Stimulated activated CD4-positive, alpha-beta T cell treated with anti-CD3 and anti-CD28 coated beads, Interleukin-4, amount 100 ng/mL, for 4 hours (primary cell): ENCODE measurements around the gene SNRPN.
"Not testable (repeated sequence)": the region's sequence is repeated elsewhere in the genome, so short reads cannot be mapped to it uniquely, and the experiment has no call there.

ENCODE experiments used
- DNase-seq, 2 experiments: peaks; one replicate each; pipeline ENCODE4 v3.0.0-alpha.2; 2020

The SNRPN gene

GRCh38 chr15:24954783-24955530 is at the start of gene SNRPN, which contains the start of gene SNURF:
SNRPN (plus strand) TSS chr15:24954987; CDS start chr15:24974454, 19,467 bp downstream.
SNURF (plus strand) TSS chr15:24954987; CDS start chr15:24955049, 62 bp downstream.
- DNase-seq, result peak; percentile 56 to 65

DNA sequence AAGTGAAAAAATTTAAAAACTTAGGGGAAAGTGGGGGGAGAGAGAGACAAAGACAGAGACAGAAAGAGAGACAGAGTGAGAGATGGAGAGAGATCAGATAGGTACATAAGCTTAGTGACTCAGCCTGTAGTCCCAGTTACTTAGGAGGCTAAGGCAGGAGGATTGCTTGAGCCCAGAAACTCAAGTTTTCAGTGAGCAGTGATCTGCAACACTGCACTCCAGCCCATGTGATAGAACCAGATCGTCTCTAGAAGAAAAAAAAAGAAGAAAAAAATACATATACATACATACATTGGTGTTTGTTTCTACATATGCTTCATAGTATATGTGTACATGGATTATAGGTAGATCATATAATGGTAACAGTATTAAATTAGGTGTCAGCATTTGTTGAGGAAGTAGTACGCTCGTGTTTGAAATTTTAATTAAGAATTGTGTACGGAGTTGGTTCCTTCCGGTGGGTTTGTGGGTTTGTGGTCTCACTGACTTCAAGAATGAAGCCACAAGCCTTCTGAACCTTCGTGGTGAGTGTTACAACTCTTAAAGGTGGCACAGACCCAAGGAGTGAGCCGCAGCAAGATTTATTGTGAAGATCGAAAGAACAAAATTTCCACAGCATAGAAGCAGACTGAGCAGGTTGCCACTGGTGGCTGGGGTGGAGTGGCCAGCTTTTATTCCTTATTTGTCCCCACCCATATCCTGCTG is 38.3 kb upstream of the SNRPN start:
- DNase-seq, result no peak

DNA sequence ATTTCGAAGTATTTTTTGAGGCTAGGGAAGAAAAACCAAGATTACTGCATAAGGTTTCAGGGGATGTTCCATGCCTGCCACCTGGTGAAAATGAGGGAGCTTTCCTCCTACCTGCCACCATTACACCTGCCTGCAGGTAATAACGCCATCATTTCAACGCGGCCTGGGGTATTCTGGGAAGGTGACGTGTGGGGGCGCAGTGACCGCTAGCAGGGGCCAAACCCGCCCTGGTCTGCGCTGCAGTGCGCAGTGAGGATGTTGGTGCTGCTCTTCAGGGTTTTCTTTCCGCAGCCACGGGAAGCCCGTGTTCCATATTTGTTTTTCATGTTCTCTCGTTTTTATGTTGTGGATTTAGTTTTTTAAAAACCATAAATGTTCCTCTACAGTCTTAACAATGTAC is 37.4 kb upstream of the SNRPN start:
- DNase-seq, result no peak

DNA sequence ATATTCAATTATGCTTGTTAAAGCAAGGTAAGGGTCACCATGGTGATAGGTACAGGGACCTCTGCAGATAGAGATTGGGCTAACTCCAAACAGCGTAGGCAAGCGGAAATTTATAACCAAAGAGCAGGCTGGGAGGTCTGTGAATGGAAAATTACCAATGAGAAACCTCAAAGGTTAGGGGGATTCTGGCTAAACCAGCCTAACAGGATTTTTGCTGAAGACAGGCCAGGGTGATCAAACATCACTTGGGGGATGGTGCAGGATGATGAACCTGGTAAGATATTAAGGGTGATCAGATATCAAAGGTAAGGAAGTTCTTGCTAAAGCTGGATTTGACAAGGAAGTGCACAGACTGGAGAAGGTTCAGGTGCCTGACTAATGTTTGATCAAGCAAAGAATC is 35.3 kb upstream of the SNRPN start:
- no peak for DNase-seq

- not testable (repeated sequence) for DNase-seq
These were observed 32.0 kb upstream of the SNRPN start for GRCh38 chr15:24922781-24923180.

DNA sequence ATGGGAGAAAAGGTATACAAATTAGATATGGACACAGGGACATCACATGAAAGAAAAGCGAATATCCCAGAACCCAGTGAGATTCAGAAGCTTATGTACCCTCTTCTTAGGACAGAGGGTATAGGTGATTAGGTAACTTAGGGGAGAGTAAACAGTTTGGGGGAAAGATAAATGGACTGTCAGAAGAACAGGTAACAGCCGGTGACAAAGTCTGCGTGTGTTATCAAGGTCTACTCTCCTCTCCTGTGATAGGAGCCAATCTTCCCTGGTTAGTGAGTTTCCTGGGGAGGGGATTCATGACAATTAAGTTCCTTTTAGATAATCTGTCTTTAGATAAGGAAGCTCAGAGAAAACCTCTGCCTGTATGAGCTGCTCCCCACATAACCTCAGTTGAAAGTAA is 30.6 kb upstream of the SNRPN start:
- DNase-seq, result no peak

GRCh38 chr15:24924621-24925020 is 30.2 kb upstream of the SNRPN start:
- DNase-seq, result no peak

DNA sequence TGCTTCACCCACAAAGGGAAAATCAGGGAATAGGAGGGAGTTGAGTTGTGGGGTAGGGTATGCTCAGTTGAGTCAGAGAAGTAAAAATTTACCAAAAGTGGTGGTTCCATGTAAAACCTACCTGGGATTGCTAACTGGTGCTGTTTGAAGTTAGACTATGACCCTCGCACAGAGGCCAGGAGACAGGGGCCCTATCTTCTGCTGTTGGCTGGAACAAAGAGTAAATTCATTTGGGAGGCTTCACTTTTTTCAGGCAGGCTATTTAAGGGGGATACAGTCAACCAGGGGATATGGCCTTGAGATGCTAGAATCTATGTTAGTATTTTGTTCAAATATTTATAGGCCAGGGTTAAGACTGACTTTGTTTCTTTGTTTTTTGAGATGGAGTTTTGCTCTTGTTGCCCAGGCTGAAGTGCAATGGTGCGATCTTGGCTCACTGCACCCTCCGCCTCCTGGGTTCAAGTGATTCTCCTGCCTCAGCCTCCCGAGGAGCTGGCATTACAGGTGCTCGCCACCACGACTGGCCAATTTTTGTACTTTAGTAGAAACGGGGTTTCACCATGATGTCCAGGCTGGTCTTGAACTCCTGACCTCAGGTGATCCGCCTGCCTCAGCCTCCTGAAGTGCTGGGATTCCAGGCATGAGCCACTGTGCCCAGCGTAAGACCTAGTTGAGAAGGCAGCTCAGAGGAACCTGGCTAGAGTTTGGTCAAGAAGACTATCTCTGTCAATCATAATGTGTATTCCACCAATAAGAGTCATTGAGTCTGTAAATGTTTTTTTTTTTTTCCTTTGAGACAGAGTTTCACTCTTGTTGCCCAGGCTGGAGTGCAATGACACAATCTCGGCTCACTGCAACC is 22.7 kb upstream of the SNRPN start:
- DNase-seq, result not testable (repeated sequence)

GRCh38 chr15:24933716-24934115 is 21.1 kb upstream of the SNRPN start:
- no peak for DNase-seq

DNA sequence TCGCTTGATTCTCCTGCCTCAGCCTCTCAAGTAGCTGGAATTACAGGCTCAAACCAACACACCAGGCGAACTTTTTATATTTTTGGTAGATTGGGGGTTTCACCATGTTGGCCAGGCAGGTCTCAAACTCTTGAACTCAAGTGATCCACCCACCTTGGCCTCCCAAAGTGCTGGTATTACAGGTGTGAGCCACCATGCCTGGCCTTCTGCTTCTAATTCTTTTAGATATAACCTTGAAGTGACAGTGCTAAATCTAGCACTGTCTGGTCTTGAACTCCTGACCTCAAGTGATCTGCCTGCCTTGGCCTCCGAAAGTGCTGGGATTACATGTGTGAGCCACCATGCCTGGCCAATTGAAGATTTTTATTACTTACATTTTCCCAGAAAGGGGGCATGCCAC is 16.6 kb upstream of the SNRPN start:
- not testable (repeated sequence) for DNase-seq

DNA sequence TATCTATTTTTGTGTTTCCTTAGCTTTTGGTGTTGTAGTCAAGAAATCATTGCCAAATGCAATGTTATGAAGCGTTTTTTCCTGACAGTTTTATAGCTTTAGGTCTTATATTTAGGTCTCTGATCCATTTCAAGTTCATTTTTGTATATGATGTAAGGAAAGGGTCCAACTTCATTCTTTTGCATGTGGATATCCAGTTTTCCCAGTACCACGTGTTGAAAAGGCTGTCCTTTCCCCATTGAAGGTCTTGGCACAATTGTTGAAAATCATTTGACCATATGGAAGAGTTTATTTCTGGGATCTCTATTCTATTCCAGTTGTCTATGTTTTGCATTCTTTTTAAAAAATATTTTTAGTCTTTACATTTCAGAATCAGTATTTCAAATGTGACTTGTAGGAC is 14.6 kb upstream of the SNRPN start:
- no peak for DNase-seq

DNA sequence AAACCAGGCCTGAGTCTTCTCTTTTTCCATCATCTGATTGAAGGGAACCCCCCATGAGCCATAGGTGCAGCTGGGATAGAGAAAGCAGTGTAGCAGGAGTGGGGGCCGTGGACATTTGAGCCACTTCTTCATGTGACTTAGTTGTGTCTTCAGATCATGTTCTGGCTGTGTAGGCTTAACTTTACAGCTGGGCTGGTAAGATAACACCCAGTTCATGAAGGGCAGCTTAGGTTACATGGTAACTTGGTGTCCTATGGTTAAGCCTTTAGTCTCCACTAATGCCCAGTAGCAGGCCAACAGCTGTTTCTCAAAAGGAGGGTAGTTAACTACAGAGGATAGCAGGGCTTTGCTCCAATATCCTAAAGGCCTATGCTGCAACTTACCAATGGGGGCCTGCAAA is 11.4 kb upstream of the SNRPN start:
- no peak for DNase-seq

GRCh38 chr15:24944954-24945353 is 9.8 kb upstream of the SNRPN start:
- DNase-seq, result no peak

DNA sequence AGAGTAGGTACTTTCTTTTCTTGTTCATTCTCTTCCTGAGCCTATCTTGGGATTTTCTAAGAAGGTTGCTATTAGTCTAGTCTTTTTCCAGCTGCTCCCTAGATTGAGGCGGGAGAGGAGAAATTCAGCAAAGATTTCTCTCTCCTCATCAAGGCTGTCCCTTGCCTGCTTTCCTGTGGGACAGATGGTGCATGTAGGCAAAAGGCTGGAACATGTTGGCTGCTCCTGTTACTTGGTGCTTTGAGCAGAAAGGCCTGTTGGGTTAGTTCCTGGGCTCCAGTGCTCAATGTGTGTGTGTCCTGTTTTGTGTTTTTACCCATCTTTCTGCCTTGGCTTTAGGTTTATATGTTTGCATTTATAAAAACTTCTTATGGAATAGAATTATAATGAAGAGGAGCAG is 9.1 kb upstream of the SNRPN start:
- no peak for DNase-seq

- no peak for DNase-seq
These were observed 6.3 kb upstream of the SNRPN start for GRCh38 chr15:24948495-24948894.

GRCh38 chr15:24955531-24955921 is 739 bp downstream of the SNRPN start:
- peak in 1 of 2 experiments; percentile 5 for DNase-seq

DNA sequence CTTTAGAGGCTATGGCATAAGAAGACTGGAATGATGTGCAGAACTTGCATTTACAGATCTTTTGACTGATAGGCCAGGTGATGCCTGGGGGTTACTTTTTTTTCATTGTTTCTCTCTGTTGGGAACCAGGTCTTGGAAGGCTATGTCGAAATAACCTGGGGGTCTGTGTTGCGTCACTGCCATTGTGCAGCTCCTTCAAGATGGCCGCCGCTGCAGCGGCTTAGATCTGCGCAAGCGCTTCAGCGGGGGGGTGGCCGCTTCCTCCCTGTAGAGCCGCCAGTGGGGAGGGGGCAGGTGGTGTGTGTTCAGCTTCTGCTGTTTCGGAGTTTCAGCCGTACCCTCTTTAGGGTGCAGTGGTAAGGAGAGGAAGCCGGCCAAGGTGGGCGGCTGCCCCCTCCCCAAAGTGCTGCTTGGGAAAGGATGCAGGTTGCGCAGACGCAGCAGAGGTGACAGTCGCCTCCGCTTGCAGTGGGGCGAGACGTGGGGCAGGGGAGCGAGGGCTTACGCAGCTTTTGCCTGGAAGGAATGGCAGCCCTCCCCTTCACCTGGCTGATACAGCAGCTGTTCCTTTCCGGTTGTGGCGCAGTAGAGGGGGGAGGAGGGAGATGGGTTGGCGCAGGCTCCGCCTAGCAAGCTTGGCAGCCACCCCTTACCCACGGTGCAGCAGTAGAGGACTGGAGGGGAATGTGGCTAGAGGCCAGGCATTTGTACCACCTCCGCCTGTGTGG is 1.5 kb downstream of the SNRPN start:
- DNase-seq, result peak; percentile 61 to 74

GRCh38 chr15:24957691-24958090 is 2.9 kb downstream of the SNRPN start:
- DNase-seq, result no peak

DNA sequence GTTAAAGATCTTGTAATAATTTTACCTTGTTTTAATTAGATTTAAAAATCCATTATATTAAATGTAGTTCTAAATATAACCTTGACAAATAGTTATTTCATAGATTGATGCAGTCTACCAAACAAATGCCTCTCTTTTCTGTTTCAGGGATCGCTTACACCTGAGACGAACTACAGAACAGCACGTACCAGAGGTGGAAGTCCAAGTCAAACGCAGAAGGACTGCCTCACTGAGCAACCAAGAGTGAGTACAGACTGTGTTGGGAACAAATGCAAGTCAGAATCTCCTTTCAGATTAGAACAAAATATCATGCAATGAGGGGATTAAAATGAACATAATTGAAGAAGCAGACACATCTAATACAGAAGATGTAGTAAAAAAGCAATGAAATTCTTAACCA is 7.2 kb downstream of the SNRPN start:
- DNase-seq, result no peak

GRCh38 chr15:24962880-24963279 is 8.1 kb downstream of the SNRPN start:
- no peak for DNase-seq

- DNase-seq, result no peak
These were observed 11.7 kb downstream of the SNRPN start for GRCh38 chr15:24966364-24967103.

DNA sequence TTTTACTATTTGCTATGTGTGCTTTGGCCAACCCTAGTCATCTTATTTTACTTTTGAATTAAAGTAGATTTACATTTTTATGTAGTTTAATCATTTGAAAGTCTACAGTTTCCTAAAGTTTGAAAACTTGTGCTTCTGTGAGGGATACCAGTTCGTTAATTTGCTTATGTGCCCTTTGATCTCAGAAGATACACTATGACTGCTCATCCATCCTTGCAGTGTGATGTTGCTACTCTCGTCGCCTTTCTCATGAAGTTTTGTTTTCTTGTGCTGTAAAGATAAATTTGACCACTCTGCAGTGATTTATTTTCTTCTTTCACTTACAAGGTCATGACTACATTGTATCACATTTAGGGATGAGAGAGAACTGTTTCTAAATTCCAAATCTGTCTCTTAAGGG is 16.3 kb downstream of the SNRPN start:
- no peak for DNase-seq
